SK-N-SH (cell line): Measurements from ENCODE around the gene PPARGC1A. TPM values are rescaled to one million over a fixed set of nuclear protein-coding genes. Genes with fewer than 3 reads are reported as not detected.

Experiments
- CTCF ChIA-PET: fragments of 300-600, 350-600 bp; formaldehyde crosslinking; extraction: SDS; loops from one replicate; lab custom pipeline; 2021; lab: Yijun Ruan, JAX
- POLR2A ChIA-PET: fragments of 350-600 bp; sonication (Branson Sonifier 250); formaldehyde crosslinking; extraction: SDS; loops from one replicate; lab custom pipeline; 2020; ENCODE audit warnings: antibody characterized with exemption, inconsistent platforms; lab: Yijun Ruan, JAX
- DNase-seq: peaks from one replicate; pipeline ENCODE4 v3.0.0; 2012
- H2AFZ ChIP-seq: fragments of 200-600 bp; sonication (generic); 2 replicates; pipeline ENCODE4 v1.8.1; 2016; ENCODE audit warnings: antibody characterized with exemption, mild to moderate bottlenecking, low read depth
- H3F3A ChIP-seq: fragments of 200-600 bp; sonication (generic); replicated peaks from 2 replicates; pipeline ENCODE3; 2016; ENCODE audit warnings: antibody characterized with exemption, mild to moderate bottlenecking; ENCODE audit not compliant: insufficient read depth
- H3K27ac ChIP-seq, 2 experiments: fragments of 200-500 bp in 1 of 2; fragments of 200-600 bp in 1 of 2; sonication (Bioruptor generic) in 1 of 2; sonication (generic), shearing (Covaris generic) in 1 of 2; 2 replicates each; pipeline versions ENCODE4 v1.5.1 to v1.6.1; 2014 to 2016; ENCODE audit warnings: low read depth in 2 of 2, inconsistent platforms in 1 of 2, low read length in 1 of 2, mild to moderate bottlenecking in 1 of 2, mixed read lengths in 1 of 2
- H3K27me3 ChIP-seq: fragments of 200-600 bp; sonication (generic), shearing (Covaris generic); 2 replicates; pipeline ENCODE4 v1.6.1; 2016; ENCODE audit warnings: mixed run types; ENCODE audit not compliant: insufficient read depth
- H3K36me3 ChIP-seq, 2 experiments: fragments of 200-500 bp in 1 of 2; fragments of 200-600 bp in 1 of 2; sonication (Bioruptor generic) in 1 of 2; sonication (generic) in 1 of 2; replicated peaks in 1 of 2; 2 replicates each; pipeline versions ENCODE3 to v1.5.1; 2014 to 2016; ENCODE audit warnings: low read length in 1 of 2, mild to moderate bottlenecking in 1 of 2; ENCODE audit not compliant: insufficient read depth in 2 of 2, control insufficient read depth in 1 of 2
- H3K4me1 ChIP-seq, 2 experiments: fragments of 200-500 bp in 1 of 2; fragments of 200-600 bp in 1 of 2; sonication (Bioruptor generic) in 1 of 2; sonication (generic), shearing (Covaris generic) in 1 of 2; 2 replicates each; pipeline versions ENCODE4 v1.5.1 to v1.6.1; 2014 to 2016; ENCODE audit warnings: low read depth in 1 of 2, low read length in 1 of 2, mixed run types in 1 of 2; ENCODE audit not compliant: insufficient read depth in 2 of 2, control insufficient read depth in 1 of 2
- H3K4me2 ChIP-seq: fragments of 200-600 bp; sonication (generic), shearing (Covaris generic); 2 replicates; pipeline ENCODE4 v1.6.1; 2017; ENCODE audit warnings: mixed run types
- H3K4me3 ChIP-seq, 2 experiments: fragments of 200-500 bp in 1 of 2; fragments of 200-600 bp in 1 of 2; sonication (Bioruptor generic) in 1 of 2; sonication (generic), shearing (Covaris generic) in 1 of 2; 2 replicates each; pipeline versions ENCODE4 v1.5.1 to v1.8.1; 2014 to 2016; ENCODE audit warnings: low read depth in 2 of 2, inconsistent platforms in 1 of 2, low read length in 1 of 2, mild to moderate bottlenecking in 1 of 2, mixed read lengths in 1 of 2, moderate library complexity in 1 of 2
- H3K79me2 ChIP-seq: fragments of 200-600 bp; sonication (generic); 2 replicates; pipeline ENCODE4 v1.8.1; 2017; ENCODE audit warnings: mild to moderate bottlenecking; ENCODE audit not compliant: insufficient read depth
- H3K9ac ChIP-seq: fragments of 200-600 bp; sonication (generic); 2 replicates; pipeline ENCODE4 v1.6.1; 2017; ENCODE audit warnings: mixed run types
- H3K9me2 ChIP-seq: fragments of 200-600 bp; sonication (generic); 2 replicates; pipeline ENCODE4 v1.6.1; 2017; ENCODE audit warnings: mixed run types
- H3K9me3 ChIP-seq: fragments of 200-600 bp; sonication (generic); 2 replicates; pipeline ENCODE4 v1.6.1; 2017; ENCODE audit warnings: mixed run types, mild to moderate bottlenecking, moderate library complexity
- H4K20me1 ChIP-seq: fragments of 200-600 bp; sonication (generic); 2 replicates; pipeline ENCODE4 v1.6.1; 2017; ENCODE audit warnings: mild to moderate bottlenecking, mixed run types; ENCODE audit not compliant: insufficient read depth
- ELF1 ChIP-seq: IDR thresholded peaks from 2 replicates; pipeline ENCODE4 v1.4.0; 2012
- EP300 ChIP-seq, 2 experiments: IDR thresholded peaks; 2 replicates each; pipeline versions ENCODE4 v1.4.0 to v1.6.1; 2012; ENCODE audit warnings: borderline replicate concordance in 1 of 2, low read depth in 1 of 2, low read length in 1 of 2
- EZH2phosphoT487 ChIP-seq: fragments of 200-600 bp; sonication (generic); IDR thresholded peaks from 2 replicates; pipeline ENCODE4 v1.6.1; 2017; ENCODE audit warnings: low read depth, mixed run types, mild to moderate bottlenecking, antibody characterized with exemption, moderate library complexity, borderline replicate concordance
- FOSL2 ChIP-seq: IDR thresholded peaks from 2 replicates; pipeline ENCODE4 v1.4.0; 2012; ENCODE audit warnings: low read depth, mild to moderate bottlenecking, moderate library complexity, borderline replicate concordance
- FOXJ3 ChIP-seq: sonication (generic); formaldehyde crosslinking; IDR thresholded peaks from 2 replicates; pipeline ENCODE4 v1.5.1; 2020; ENCODE audit warnings: mild to moderate bottlenecking, missing genetic modification reagents
- FOXM1 ChIP-seq: IDR thresholded peaks from 2 replicates; pipeline ENCODE4 v1.4.0; 2012; ENCODE audit warnings: low read depth, mild to moderate bottlenecking
- GABPA ChIP-seq: IDR thresholded peaks from 2 replicates; pipeline ENCODE4 v1.4.0; 2012; ENCODE audit warnings: low read depth, mild to moderate bottlenecking
- MEF2A ChIP-seq: IDR thresholded peaks from 2 replicates; pipeline ENCODE4 v1.4.0; 2012; ENCODE audit warnings: low read depth, borderline replicate concordance
- MXI1 ChIP-seq: IDR thresholded peaks from 2 replicates; pipeline ENCODE4 v1.6.1; 2012; ENCODE audit warnings: mild to moderate bottlenecking, low read depth, low read length, improper control_type of control experiment
- NFIC ChIP-seq: IDR thresholded peaks from 2 replicates; pipeline ENCODE4 v1.4.0; 2012; ENCODE audit warnings: borderline replicate concordance
- POLR2AphosphoS5 ChIP-seq: IDR thresholded peaks from 2 replicates; pipeline ENCODE4 v1.6.1; 2012; ENCODE audit warnings: low read depth, low read length
- RAD21 ChIP-seq: IDR thresholded peaks from 2 replicates; pipeline ENCODE4 v1.6.1; 2012; ENCODE audit warnings: mild to moderate bottlenecking, low read length
- RFX5 ChIP-seq: IDR thresholded peaks from 2 replicates; pipeline ENCODE4 v1.6.1; 2012; ENCODE audit warnings: mild to moderate bottlenecking, improper control_type of control experiment, low read length
- SMC3 ChIP-seq: IDR thresholded peaks from 2 replicates; pipeline ENCODE4 v1.6.1; 2012; ENCODE audit warnings: low read depth, low read length, improper control_type of control experiment
- TAF1 ChIP-seq: IDR thresholded peaks from 2 replicates; pipeline ENCODE4 v1.6.1; 2012; ENCODE audit warnings: low read depth, mild to moderate bottlenecking, low read length, moderate library complexity, borderline replicate concordance
- TCF12 ChIP-seq: IDR thresholded peaks from 2 replicates; pipeline ENCODE4 v1.4.0; 2012
- YY1 ChIP-seq: IDR thresholded peaks from 2 replicates; pipeline ENCODE4 v1.4.0; 2012; ENCODE audit warnings: low read depth, mild to moderate bottlenecking
- WGBS: methylation state at CpG from one replicate; pipeline ENCODE4 v1.1.6; 2017; ENCODE audit warnings: low lambda C conversion rate; 5-methylcytosine and 5-hydroxymethylcytosine counted together
- polyA plus RNA-seq, 3 experiments: library from polyadenylated mRNA; depleted of rRNA; stranded (reverse); fragments of >200 nt; gene quantifications; 2 replicates each; pipeline ENCODE4 v1.2.3, GENCODE V29; 2012
- TF ChIP-seq, protein P1 (sequence below): IDR thresholded peaks from 2 replicates; pipeline ENCODE4; 2012
- TF ChIP-seq, protein P2 (sequence below): fragments of 200-600 bp; sonication (generic); IDR thresholded peaks from 2 replicates; pipeline ENCODE4 v1.6.1; 2017; ENCODE audit warnings: antibody characterized with exemption, mild to moderate bottlenecking, moderate library complexity

PPARGC1A gene
- polyA plus RNA-seq, 1 of the 3 experiments (the other 2 are of a cell fraction): 0.07 TPM

DNA sequence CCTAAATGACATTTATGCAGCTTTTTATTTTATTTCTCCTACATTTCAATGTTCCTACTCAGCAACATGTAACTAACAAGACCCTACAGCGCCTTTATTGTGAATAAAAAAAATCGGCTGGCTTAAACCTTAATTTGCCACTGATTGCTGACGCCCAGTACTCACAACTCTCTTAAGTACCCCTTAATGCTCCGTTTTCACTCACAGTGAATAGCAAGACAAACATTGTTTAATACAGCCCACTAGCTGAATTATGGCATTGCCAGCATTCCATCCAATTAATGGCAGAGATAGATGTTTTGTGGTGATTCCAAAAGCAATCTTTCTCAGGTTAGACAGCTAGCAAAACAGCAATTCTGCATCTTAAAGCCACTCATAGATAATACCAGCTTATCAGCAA lies 61.1 kb downstream of the PPARGC1A start:
- TF ChIP-seq ELF1 (no peak), NFIC (no peak), FOXM1 (no peak), YY1 (no peak), RAD21 (no peak), FOSL2 (no peak), POLR2AphosphoS5 (no peak)
- TF ChIP-seq, protein P1, sequence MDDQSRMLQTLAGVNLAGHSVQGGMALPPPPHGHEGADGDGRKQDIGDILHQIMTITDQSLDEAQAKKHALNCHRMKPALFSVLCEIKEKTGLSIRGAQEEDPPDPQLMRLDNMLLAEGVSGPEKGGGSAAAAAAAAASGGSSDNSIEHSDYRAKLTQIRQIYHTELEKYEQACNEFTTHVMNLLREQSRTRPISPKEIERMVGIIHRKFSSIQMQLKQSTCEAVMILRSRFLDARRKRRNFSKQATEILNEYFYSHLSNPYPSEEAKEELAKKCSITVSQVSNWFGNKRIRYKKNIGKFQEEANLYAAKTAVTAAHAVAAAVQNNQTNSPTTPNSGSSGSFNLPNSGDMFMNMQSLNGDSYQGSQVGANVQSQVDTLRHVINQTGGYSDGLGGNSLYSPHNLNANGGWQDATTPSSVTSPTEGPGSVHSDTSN: no peak
- 32% methylated on average over 4 of the region's 4 CpGs for WGBS

DNA sequence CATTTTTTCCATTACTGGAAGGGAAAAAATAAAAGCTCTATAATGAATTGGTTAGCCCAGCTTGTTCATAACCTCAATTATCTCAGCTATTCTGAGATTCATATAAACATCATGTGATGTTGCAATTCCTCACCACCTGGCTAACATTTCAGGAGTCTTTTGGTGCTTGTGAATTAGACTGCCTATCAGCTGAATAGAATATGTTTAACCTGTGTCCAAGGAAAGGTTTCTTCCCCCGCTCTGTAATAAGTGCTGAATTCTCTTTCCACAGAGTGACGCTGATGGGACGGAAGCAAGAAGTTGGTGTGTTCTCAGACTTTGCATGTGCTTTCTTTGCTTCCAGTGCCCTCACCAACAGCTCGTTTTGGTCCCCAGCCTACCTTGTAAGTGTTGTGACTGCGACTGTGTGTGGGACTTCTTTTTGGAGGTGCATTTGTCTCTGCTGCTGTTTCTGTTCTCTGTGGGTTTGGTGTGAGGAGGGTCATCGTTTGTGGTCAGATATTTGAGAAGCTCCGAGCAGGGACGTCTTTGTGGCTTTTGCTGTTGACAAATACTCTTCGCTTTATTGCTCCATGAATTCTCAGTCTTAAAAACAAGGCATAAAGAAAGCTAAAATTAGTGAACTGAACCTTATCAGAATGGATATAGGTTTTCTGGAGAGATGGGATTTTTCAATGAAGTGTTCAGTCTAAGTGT lies 61.7 kb downstream of the PPARGC1A start:
- no peaks in the 10 kb centered on the region for H3K9me3 ChIP-seq
- POLR2A ChIA-PET: no interaction called here
- no peak overlapping the region for H2AFZ ChIP-seq
- no peaks in the 10 kb centered on the region for H3K9me2 ChIP-seq
- CTCF ChIA-PET: interaction anchor here (0.5 to 1.3 kb wide), 2 partner anchors 9 to 129 kb away, joined by 4 to 5 read pairs; no protein-coding TSS in a partner anchor
- WGBS: 46% methylated on average over 9 of the region's 9 CpGs
- no peak overlapping the region for H3K27ac ChIP-seq
- H3F3A ChIP-seq: no peaks in the 10 kb centered on the region
- no peak overlapping the region for H3K4me3 ChIP-seq
- no peaks in the 10 kb centered on the region for H3K36me3 ChIP-seq
- H4K20me1 ChIP-seq: no peaks in the 10 kb centered on the region
- no peak overlapping the region for H3K4me2 ChIP-seq
- TF ChIP-seq GABPA (no peak), FOXJ3 (CRISPR knock-in tag) (no peak)
- no peaks in the 10 kb centered on the region; the same call in 1 of the 2 replicates for H3K27me3 ChIP-seq
- H3K9ac ChIP-seq: no peak overlapping the region
- no peaks in the 10 kb centered on the region for H3K79me2 ChIP-seq
- no peaks in the 10 kb centered on the region for H3K4me1 ChIP-seq
- DNase-seq: no peak

More for the DNA sequence above, 61.1 kb downstream of the PPARGC1A start:
- H3K9me2 ChIP-seq: no peaks in the 10 kb centered on the region
- H2AFZ ChIP-seq: no peak overlapping the region
- no peaks in the 10 kb centered on the region for H3F3A ChIP-seq
- no peaks in the 10 kb centered on the region for H3K36me3 ChIP-seq
- no peaks in the 10 kb centered on the region for H3K4me1 ChIP-seq
- H3K27ac ChIP-seq: no peak overlapping the region
- H3K9ac ChIP-seq: no peak overlapping the region
- H3K4me2 ChIP-seq: no peak overlapping the region
- H4K20me1 ChIP-seq: no peaks in the 10 kb centered on the region
- ChIA-PET CTCF (interaction anchor here (0.5 to 1.3 kb wide), 2 partner anchors 8 to 130 kb away, joined by 4 to 5 read pairs; no protein-coding TSS in a partner anchor), POLR2A (no interaction called here)
- H3K4me3 ChIP-seq: no peak overlapping the region
- H3K79me2 ChIP-seq: no peaks in the 10 kb centered on the region
- no peaks in the 10 kb centered on the region; the same call in 1 of the 2 replicates for H3K27me3 ChIP-seq
- H3K9me3 ChIP-seq: no peaks in the 10 kb centered on the region
- DNase-seq: no peak

DNA sequence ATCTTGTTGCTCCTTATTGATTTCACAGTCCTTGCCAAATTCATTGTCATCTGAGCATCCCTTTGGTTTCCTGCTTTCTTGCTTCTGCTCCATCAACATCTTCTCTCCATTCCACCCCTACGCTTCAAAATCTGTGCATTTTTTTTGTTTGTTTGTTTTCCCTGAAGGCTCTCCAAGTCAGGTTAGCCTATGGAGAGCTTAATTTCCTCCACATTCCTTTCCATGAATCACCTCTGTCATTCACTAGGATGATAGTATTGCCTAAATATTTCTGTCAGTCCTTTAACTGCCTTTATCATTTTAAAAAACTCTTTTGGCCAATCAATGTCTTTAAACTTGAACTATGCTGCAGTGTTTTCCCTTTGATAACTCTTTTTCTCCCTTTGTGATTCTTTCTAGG lies 67.7 kb downstream of the PPARGC1A start:
- no peak overlapping the region for H3K27ac ChIP-seq
- H4K20me1 ChIP-seq: no peaks in the 10 kb centered on the region
- H3K9me2 ChIP-seq: no peaks in the 10 kb centered on the region
- no peaks in the 10 kb centered on the region for H3K79me2 ChIP-seq
- no peaks in the 10 kb centered on the region for H3K27me3 ChIP-seq
- no peaks in the 10 kb centered on the region for H3K36me3 ChIP-seq
- no peak for DNase-seq
- H3K4me1 ChIP-seq: no peaks in the 10 kb centered on the region
- no peak overlapping the region for H3K4me2 ChIP-seq
- no peaks in the 10 kb centered on the region for H3F3A ChIP-seq
- CTCF ChIA-PET: no interaction called here
- POLR2A ChIA-PET: no interaction called here
- no peak overlapping the region for H2AFZ ChIP-seq
- H3K4me3 ChIP-seq: no peak overlapping the region
- H3K9ac ChIP-seq: no peak overlapping the region
- WGBS: 46% methylated on average over 1 of the region's 1 CpG
- no peaks in the 10 kb centered on the region for H3K9me3 ChIP-seq
- no peak for TF ChIP-seq MEF2A
- TF ChIP-seq EZH2phosphoT487: no peak
- no peak for TF ChIP-seq EP300 (IDR thresholded peaks at IDR 0.05; ENCODE audit: borderline replicate concordance in 1 of 2, low read depth in 1 of 2, low read length in 1 of 2)
- TF ChIP-seq RFX5: no peak
- no peak for TF ChIP-seq FOXM1
- TF ChIP-seq, protein P2, sequence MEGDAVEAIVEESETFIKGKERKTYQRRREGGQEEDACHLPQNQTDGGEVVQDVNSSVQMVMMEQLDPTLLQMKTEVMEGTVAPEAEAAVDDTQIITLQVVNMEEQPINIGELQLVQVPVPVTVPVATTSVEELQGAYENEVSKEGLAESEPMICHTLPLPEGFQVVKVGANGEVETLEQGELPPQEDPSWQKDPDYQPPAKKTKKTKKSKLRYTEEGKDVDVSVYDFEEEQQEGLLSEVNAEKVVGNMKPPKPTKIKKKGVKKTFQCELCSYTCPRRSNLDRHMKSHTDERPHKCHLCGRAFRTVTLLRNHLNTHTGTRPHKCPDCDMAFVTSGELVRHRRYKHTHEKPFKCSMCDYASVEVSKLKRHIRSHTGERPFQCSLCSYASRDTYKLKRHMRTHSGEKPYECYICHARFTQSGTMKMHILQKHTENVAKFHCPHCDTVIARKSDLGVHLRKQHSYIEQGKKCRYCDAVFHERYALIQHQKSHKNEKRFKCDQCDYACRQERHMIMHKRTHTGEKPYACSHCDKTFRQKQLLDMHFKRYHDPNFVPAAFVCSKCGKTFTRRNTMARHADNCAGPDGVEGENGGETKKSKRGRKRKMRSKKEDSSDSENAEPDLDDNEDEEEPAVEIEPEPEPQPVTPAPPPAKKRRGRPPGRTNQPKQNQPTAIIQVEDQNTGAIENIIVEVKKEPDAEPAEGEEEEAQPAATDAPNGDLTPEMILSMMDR: no peak
- TF ChIP-seq POLR2AphosphoS5: no peak
- TF ChIP-seq, protein P1: no peak
- no peak for TF ChIP-seq ELF1
- no peak for TF ChIP-seq GABPA
- no peak for TF ChIP-seq TAF1
- TF ChIP-seq SMC3: no peak
- TF ChIP-seq FOXJ3 (CRISPR knock-in tag): no peak
- TF ChIP-seq TCF12: no peak
- TF ChIP-seq MXI1: no peak
